B cell (primary cell): ENCODE data around the gene BEND3.

Experiments used
- CTCF ChIP-seq: fragments of 200-600 bp; IDR thresholded peaks from one replicate; pipeline ENCODE4 v1.8.0; 2022; ENCODE audit warnings: antibody characterized with exemption, mild to moderate bottlenecking
- EZH2 ChIP-seq: IDR thresholded peaks from 2 replicates; pipeline ENCODE4 v1.6.1; 2012; ENCODE audit warnings: borderline replicate concordance, low read depth, mild to moderate bottlenecking, moderate library complexity, low read length; ENCODE audit not compliant: insufficient read depth, poor library complexity, severe bottlenecking

GRCh38 chr6:107079429-107079828 lies 35.9 kb downstream of the BEND3 start:
- TF ChIP-seq CTCF (no peak), EZH2 (no peak)
